Neuron (in vitro differentiated cells): ENCODE results near the gene RBMS3.

Experiments used
- H2AFZ ChIP-seq: one replicate; pipeline ENCODE4 v1.6.1; 2013; ENCODE audit warnings: low read depth, mild to moderate bottlenecking, inconsistent platforms, low read length, moderate library complexity
- H3K27me3 ChIP-seq: one replicate; pipeline ENCODE4 v1.6.1; 2013; ENCODE audit warnings: low read length; ENCODE audit not compliant: insufficient read depth
- H3K36me3 ChIP-seq: one replicate; pipeline ENCODE4 v1.6.1; 2013; ENCODE audit warnings: low read length; ENCODE audit not compliant: insufficient read depth
- H3K4me1 ChIP-seq: one replicate; pipeline ENCODE4 v1.6.1; 2013; ENCODE audit warnings: low read length; ENCODE audit not compliant: insufficient read depth
- H3K4me3 ChIP-seq: 2 replicates; pipeline ENCODE4 v1.5.1; 2013; ENCODE audit warnings: mild to moderate bottlenecking, low read length, moderate library complexity
- H3K9me3 ChIP-seq: one replicate; pipeline ENCODE4 v1.6.1; 2013; ENCODE audit warnings: low read length

The RBMS3 gene

GRCh38 chr3:29694331-29694730 lies 413.5 kb downstream of the RBMS3 start:
- peaks cover 32% of the 10 kb centered on the region for H3K4me1 ChIP-seq
- no peak overlapping the region for H3K4me3 ChIP-seq
- no peaks in the 10 kb centered on the region for H3K27me3 ChIP-seq
- H2AFZ ChIP-seq: no peak overlapping the region
- H3K9me3 ChIP-seq: no peaks in the 10 kb centered on the region
- H3K36me3 ChIP-seq: no peaks in the 10 kb centered on the region

- Histone ChIP-seq H3K4me1 (peaks cover 32% of the 10 kb centered on the region), H3K27me3 (no peaks in the 10 kb centered on the region), H3K36me3 (no peaks in the 10 kb centered on the region), H3K9me3 (no peaks in the 10 kb centered on the region), H2AFZ (no peak overlapping the region), H3K4me3 (no peak overlapping the region)
Measured at GRCh38 chr3:29694783-29695182, 413.9 kb downstream of the RBMS3 start.

GRCh38 chr3:29695201-29695600 lies 414.3 kb downstream of the RBMS3 start:
- H2AFZ ChIP-seq: no peak overlapping the region
- no peak overlapping the region for H3K4me3 ChIP-seq
- no peaks in the 10 kb centered on the region for H3K27me3 ChIP-seq
- no peaks in the 10 kb centered on the region for H3K9me3 ChIP-seq
- H3K36me3 ChIP-seq: no peaks in the 10 kb centered on the region
- peaks cover 32% of the 10 kb centered on the region for H3K4me1 ChIP-seq

GRCh38 chr3:29695643-29696198 lies 414.9 kb downstream of the RBMS3 start:
- no peaks in the 10 kb centered on the region for H3K36me3 ChIP-seq
- H3K4me1 ChIP-seq: peaks cover 32% of the 10 kb centered on the region
- H3K27me3 ChIP-seq: no peaks in the 10 kb centered on the region
- H3K9me3 ChIP-seq: no peaks in the 10 kb centered on the region
- H3K4me3 ChIP-seq: no peak overlapping the region
- H2AFZ ChIP-seq: no peak overlapping the region

GRCh38 chr3:29696311-29696710 lies 415.4 kb downstream of the RBMS3 start:
- Histone ChIP-seq H3K4me1 (peaks cover 32% of the 10 kb centered on the region), H2AFZ (no peak overlapping the region), H3K27me3 (no peaks in the 10 kb centered on the region), H3K9me3 (peaks cover 2% of the 10 kb centered on the region), H3K36me3 (no peaks in the 10 kb centered on the region), H3K4me3 (no peak overlapping the region)

GRCh38 chr3:29697989-29698388 lies 417.1 kb downstream of the RBMS3 start:
- Histone ChIP-seq H2AFZ (no peak overlapping the region), H3K4me1 (peaks cover 31% of the 10 kb centered on the region), H3K27me3 (no peaks in the 10 kb centered on the region), H3K4me3 (no peak overlapping the region), H3K36me3 (no peaks in the 10 kb centered on the region), H3K9me3 (peaks cover 3% of the 10 kb centered on the region)

GRCh38 chr3:29700256-29700655 lies 419.4 kb downstream of the RBMS3 start:
- Histone ChIP-seq H3K27me3 (no peaks in the 10 kb centered on the region), H2AFZ (no peak overlapping the region), H3K9me3 (peaks cover 3% of the 10 kb centered on the region), H3K4me1 (peaks cover 9% of the 10 kb centered on the region), H3K36me3 (no peaks in the 10 kb centered on the region), H3K4me3 (no peak overlapping the region)

- Histone ChIP-seq H3K4me1 (peaks cover 3% of the 10 kb centered on the region), H3K36me3 (no peaks in the 10 kb centered on the region), H2AFZ (no peak overlapping the region), H3K27me3 (no peaks in the 10 kb centered on the region), H3K9me3 (peaks cover 3% of the 10 kb centered on the region), H3K4me3 (no peak overlapping the region)
Measured at GRCh38 chr3:29701326-29701983, 420.6 kb downstream of the RBMS3 start.

- Histone ChIP-seq H3K4me3 (no peak overlapping the region), H3K27me3 (no peaks in the 10 kb centered on the region), H3K4me1 (peaks cover 3% of the 10 kb centered on the region), H3K36me3 (no peaks in the 10 kb centered on the region), H3K9me3 (peaks cover 3% of the 10 kb centered on the region), H2AFZ (no peak overlapping the region)
Measured at GRCh38 chr3:29705906-29706844, 425.3 kb downstream of the RBMS3 start.

- Histone ChIP-seq H3K4me1 (peaks cover 3% of the 10 kb centered on the region), H3K9me3 (no peaks in the 10 kb centered on the region), H2AFZ (no peak overlapping the region), H3K27me3 (no peaks in the 10 kb centered on the region), H3K36me3 (no peaks in the 10 kb centered on the region), H3K4me3 (no peak overlapping the region)
Measured at GRCh38 chr3:29708884-29709283, 428.0 kb downstream of the RBMS3 start.

GRCh38 chr3:29711255-29711771 lies 430.4 kb downstream of the RBMS3 start:
- Histone ChIP-seq H2AFZ (no peak overlapping the region), H3K36me3 (no peaks in the 10 kb centered on the region), H3K4me3 (no peak overlapping the region), H3K9me3 (no peaks in the 10 kb centered on the region), H3K27me3 (no peaks in the 10 kb centered on the region), H3K4me1 (peaks cover 2% of the 10 kb centered on the region)

GRCh38 chr3:29716213-29716612 lies 435.3 kb downstream of the RBMS3 start:
- H3K4me3 ChIP-seq: no peak overlapping the region

GRCh38 chr3:29718661-29719065 lies 437.8 kb downstream of the RBMS3 start:
- Histone ChIP-seq H3K9me3 (no peaks in the 10 kb centered on the region), H3K27me3 (no peaks in the 10 kb centered on the region), H3K36me3 (no peaks in the 10 kb centered on the region), H3K4me1 (peaks cover 6% of the 10 kb centered on the region), H3K4me3 (no peak overlapping the region), H2AFZ (no peak overlapping the region)

More at GRCh38 chr3:29716213-29716612, 435.3 kb downstream of the RBMS3 start:
- H3K4me1 ChIP-seq: peaks cover 6% of the 10 kb centered on the region
- H3K36me3 ChIP-seq: no peaks in the 10 kb centered on the region
- no peak overlapping the region for H2AFZ ChIP-seq
- H3K27me3 ChIP-seq: no peaks in the 10 kb centered on the region
- H3K9me3 ChIP-seq: no peaks in the 10 kb centered on the region
